ENCODE data around the gene HERC4. TPM values are rescaled to one million over a fixed set of nuclear protein-coding genes. Genes with fewer than 3 reads are reported as not detected.
"Not testable (repeated sequence)": the region's sequence is repeated elsewhere in the genome, so short reads cannot be mapped to it uniquely, and the experiment has no call there.

Gene HERC4
- total and polyA plus RNA-seq, 7 donors: 8.8 to 29.4 (median 18.0) TPM

DNA sequence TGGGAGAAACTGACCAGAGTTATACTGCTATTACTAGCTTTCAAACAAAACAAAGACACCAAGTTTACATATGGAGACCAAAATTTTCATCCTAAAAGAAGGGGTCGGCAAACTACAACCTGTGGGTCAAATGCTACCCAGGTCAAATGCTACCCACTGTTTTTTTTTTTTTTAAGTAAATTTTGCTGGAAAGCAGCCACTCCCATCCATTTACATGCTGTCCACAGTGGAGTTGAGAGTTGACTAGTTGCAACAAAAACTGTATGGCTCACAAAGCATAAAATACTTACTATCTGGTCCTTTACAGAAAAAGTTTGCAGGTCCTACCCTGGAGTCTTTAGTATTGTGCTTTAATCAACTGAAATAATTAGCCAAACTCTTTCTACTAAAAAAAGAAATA, 99.2 kb downstream of the HERC4 start:
- ATAC-seq: no peak
- Histone ChIP-seq H3K4me3 (no peak overlapping the region), H3K36me3 (ENCODE audit: insufficient read depth in 1 of 2, low read depth in 1 of 2) (peaks cover 5 to 76% of the 10 kb centered on the region in 2 donors), H3K27me3 (ENCODE audit: insufficient read depth in 3 of 3, low read length in 2 of 3) (no peaks in the 10 kb centered on the region), H3K9me3 (peaks cover 10% of the 10 kb centered on the region), H3K27ac (no peak overlapping the region), H3K4me1 (peaks cover 6% of the 10 kb centered on the region)
- DNase-seq: no peak
- WGBS, 3 donors: 78 to 86% (median 86%) methylated on average over 1 of the region's 1 CpG
- TF ChIP-seq, protein P1, sequence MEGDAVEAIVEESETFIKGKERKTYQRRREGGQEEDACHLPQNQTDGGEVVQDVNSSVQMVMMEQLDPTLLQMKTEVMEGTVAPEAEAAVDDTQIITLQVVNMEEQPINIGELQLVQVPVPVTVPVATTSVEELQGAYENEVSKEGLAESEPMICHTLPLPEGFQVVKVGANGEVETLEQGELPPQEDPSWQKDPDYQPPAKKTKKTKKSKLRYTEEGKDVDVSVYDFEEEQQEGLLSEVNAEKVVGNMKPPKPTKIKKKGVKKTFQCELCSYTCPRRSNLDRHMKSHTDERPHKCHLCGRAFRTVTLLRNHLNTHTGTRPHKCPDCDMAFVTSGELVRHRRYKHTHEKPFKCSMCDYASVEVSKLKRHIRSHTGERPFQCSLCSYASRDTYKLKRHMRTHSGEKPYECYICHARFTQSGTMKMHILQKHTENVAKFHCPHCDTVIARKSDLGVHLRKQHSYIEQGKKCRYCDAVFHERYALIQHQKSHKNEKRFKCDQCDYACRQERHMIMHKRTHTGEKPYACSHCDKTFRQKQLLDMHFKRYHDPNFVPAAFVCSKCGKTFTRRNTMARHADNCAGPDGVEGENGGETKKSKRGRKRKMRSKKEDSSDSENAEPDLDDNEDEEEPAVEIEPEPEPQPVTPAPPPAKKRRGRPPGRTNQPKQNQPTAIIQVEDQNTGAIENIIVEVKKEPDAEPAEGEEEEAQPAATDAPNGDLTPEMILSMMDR (IDR thresholded peaks at IDR 0.05): no peak
- intact Hi-C loops (cut with DNase I): no loop called here

DNA sequence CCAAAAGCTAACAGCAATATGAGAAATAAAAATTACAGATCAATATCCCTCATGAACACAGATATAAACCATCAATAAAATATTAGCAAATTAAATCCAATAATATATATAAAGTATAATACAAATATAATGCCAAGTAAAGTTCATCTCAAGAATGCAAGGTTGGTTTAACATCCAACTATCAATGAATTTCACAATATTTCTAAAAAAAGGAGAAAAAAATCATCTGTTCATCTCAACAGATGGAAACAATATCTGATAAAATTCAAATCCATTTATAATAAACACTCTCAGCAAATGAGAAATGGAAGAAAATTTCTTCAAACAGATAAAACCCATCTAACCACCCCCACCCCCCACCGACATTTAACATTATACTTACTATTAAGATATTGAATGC, 103.8 kb downstream of the HERC4 start:
- Histone ChIP-seq H3K4me3 (no peak overlapping the region), H3K9me3 (peaks cover 10% of the 10 kb centered on the region), H3K4me1 (peaks cover under 1% of the 10 kb centered on the region), H3K36me3 (ENCODE audit: insufficient read depth in 1 of 2, low read depth in 1 of 2) (peaks cover 0 to 46% of the 10 kb centered on the region in 2 donors), H3K27ac (no peak overlapping the region), H3K27me3 (ENCODE audit: insufficient read depth in 3 of 3, low read length in 2 of 3) (no peaks in the 10 kb centered on the region)
- 97 to 100% (median 97%) methylated on average over 1 of the region's 1 CpG for WGBS, 3 donors
- no peak for ATAC-seq
- no peak for DNase-seq
- intact Hi-C loops (cut with DNase I): no loop called here
- TF ChIP-seq, protein P1 (IDR thresholded peaks at IDR 0.05): no peak

DNA sequence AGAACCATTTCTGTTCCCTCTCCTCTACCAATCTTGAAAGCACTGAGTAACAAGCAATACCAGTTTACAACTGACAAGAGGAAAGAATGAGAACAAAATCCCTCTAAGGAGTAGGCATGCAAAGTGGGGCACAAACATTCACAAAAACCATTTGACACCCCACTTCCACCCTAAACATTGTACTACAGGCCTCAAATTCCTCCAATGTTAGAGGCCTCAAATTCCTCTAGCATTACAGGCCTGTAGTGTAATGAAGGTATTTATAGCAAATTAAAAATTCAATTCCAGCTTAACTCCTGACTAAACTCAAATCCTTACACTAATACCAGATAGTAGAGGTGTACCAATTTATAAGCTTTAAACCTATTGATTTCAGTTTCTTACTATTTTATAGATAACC, 105.2 kb downstream of the HERC4 start:
- Histone ChIP-seq H3K27ac (no peak overlapping the region), H3K36me3 (ENCODE audit: insufficient read depth in 1 of 2, low read depth in 1 of 2) (peaks cover 3 to 47% of the 10 kb centered on the region in 2 donors), H3K4me3 (no peak overlapping the region), H3K4me1 (no peaks in the 10 kb centered on the region), H3K27me3 (ENCODE audit: insufficient read depth in 3 of 3, low read length in 2 of 3) (no peaks in the 10 kb centered on the region), H3K9me3 (peaks cover 10% of the 10 kb centered on the region)
- TF ChIP-seq, protein P1 (IDR thresholded peaks at IDR 0.05): no peak
- no peak for DNase-seq
- intact Hi-C loops (cut with DNase I): no loop called here
- ATAC-seq: peak in 1 of 4 donors; percentile 27

DNA sequence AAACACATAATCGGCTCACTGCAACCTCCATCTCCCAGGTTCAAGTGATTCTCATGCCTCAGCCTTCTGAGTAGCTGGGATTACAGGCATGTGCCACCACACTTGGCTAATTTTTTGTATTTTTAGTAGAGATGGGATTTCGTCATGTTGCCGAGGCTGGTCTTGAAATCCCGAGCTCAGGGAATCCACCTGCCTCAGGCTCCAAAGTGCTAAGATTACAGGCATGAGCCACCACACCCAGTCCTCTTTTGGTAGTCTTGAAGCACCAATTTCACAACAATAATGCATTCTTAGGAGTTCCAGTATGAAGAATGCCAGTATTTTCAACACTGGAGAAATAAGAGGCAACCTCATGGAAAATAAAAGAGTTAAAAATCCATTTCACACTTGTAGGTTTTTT, 109.0 kb downstream of the HERC4 start:
- intact Hi-C loops (cut with DNase I); ATAC-seq; H3K4me3 ChIP-seq; DNase-seq; H3K9me3 ChIP-seq; H3K27me3 ChIP-seq (ENCODE audit: insufficient read depth in 3 of 3, low read length in 2 of 3); H3K27ac ChIP-seq; H3K4me1 ChIP-seq: not testable (repeated sequence)
- WGBS, 3 donors: 85 to 97% (median 95%) methylated on average over 4 of the region's 4 CpGs
- peaks cover 3 to 49% of the 10 kb centered on the region in 2 donors for H3K36me3 ChIP-seq (ENCODE audit: insufficient read depth in 1 of 2, low read depth in 1 of 2)

DNA sequence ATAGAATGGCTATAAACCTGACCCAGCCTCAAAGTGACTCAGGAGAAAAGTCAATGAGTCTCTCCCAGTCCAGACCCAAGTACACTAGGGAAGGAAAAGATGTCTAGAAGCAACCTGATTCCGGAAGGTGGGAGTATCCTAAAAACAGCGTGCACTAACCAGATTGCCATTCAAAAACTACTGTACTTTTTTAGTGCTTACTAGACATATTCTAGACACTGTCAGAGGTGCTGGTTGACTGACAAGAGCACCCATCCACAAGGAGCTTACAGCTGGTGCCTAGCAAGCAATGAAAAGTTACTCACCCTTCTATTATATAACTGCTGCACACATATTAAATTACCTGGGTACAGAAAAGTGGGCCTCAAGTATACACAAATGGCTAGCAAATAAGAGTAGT, 109.6 kb downstream of the HERC4 start:
- DNase-seq (no peak), ATAC-seq (no peak)
- H3K27ac ChIP-seq: no peak overlapping the region
- no peaks in the 10 kb centered on the region for H3K9me3 ChIP-seq
- H3K36me3 ChIP-seq (ENCODE audit: insufficient read depth in 1 of 2, low read depth in 1 of 2): peaks cover 3 to 55% of the 10 kb centered on the region in 2 donors
- intact Hi-C loops (cut with DNase I): no loop called here
- 98 to 99% (median 98%) methylated on average over 2 of the region's 2 CpGs for WGBS, 3 donors
- H3K27me3 ChIP-seq (ENCODE audit: insufficient read depth in 3 of 3, low read length in 2 of 3): no peaks in the 10 kb centered on the region
- no peaks in the 10 kb centered on the region for H3K4me1 ChIP-seq
- H3K4me3 ChIP-seq: no peak overlapping the region
- TF ChIP-seq, protein P1 (IDR thresholded peaks at IDR 0.05): no peak

Measured in psoas muscle (tissue), 8 donors.